ENCODE results near the gene EXOC6B.

- TF ChIP-seq CTCF (IDR thresholded peaks at IDR 0.05) = no peak
- TF ChIP-seq CEBPB (IDR thresholded peaks at IDR 0.05) = no peak
- TF ChIP-seq JUNB (IDR thresholded peaks at IDR 0.05) = no peak
- no peak for TF ChIP-seq RFX5 (IDR thresholded peaks at IDR 0.05)
- no peak for TF ChIP-seq POLR2A (IDR thresholded peaks at IDR 0.05; ENCODE audit: low read length)
- no peak for TF ChIP-seq ESRRA (IDR thresholded peaks at IDR 0.05; ENCODE audit: borderline replicate concordance, low read length)
Observed at GRCh38 chr2:72708236-72708635, 117.6 kb downstream of the EXOC6B start.
